Chondrocyte (in vitro differentiated cells): Measurements from ENCODE around the gene WDR45B. TPM values are rescaled to one million over a fixed set of nuclear protein-coding genes. Genes with fewer than 3 reads are reported as not detected.
"Not testable (repeated sequence)": the region's sequence is repeated elsewhere in the genome, so short reads cannot be mapped to it uniquely, and the experiment has no call there.

ENCODE experiments used
- DNase-seq: peaks from one replicate; pipeline ENCODE4 v3.0.0; 2021; ENCODE audit warnings: mixed read lengths, low spot score
- H3K27ac Mint-ChIP-seq: one replicate; pipeline ENCODE4 v1.8.0; 2021; ENCODE audit warnings: mild to moderate bottlenecking, moderate library complexity, mixed read lengths; ENCODE audit not compliant: unreplicated experiment
- H3K27me3 Mint-ChIP-seq: 2 replicates; pipeline ENCODE4 v1.8.0; 2021; ENCODE audit warnings: low read depth, mixed read lengths
- H3K36me3 Mint-ChIP-seq: 2 replicates; pipeline ENCODE4 v1.8.0; 2021; ENCODE audit warnings: low read depth, mixed read lengths
- H3K4me1 Mint-ChIP-seq: 2 replicates; pipeline ENCODE4 v1.8.0; 2021; ENCODE audit warnings: low read depth, mild to moderate bottlenecking, mixed read lengths
- H3K4me3 Mint-ChIP-seq: one replicate; pipeline ENCODE4 v1.8.0; 2021; ENCODE audit warnings: mild to moderate bottlenecking, moderate library complexity, mixed read lengths; ENCODE audit not compliant: unreplicated experiment
- H3K9me3 Mint-ChIP-seq: 2 replicates; pipeline ENCODE4 v1.8.0; 2021; ENCODE audit warnings: low read depth, mixed read lengths
- total RNA-seq: library from RNA; stranded (reverse); gene quantifications from 3 replicates; pipeline ENCODE4 v1.2.1, GENCODE V29; 2021
- TF ChIP-seq, protein P1 (sequence below): fragments of 200-600 bp; sonication (generic); IDR thresholded peaks from 2 replicates; pipeline ENCODE4 v1.5.0; 2021; ENCODE audit warnings: antibody characterized with exemption, mild to moderate bottlenecking, moderate library complexity

The WDR45B gene
- total RNA-seq, 1 donor from 2014 or later: 67.8 TPM

- TF ChIP-seq, protein P1, sequence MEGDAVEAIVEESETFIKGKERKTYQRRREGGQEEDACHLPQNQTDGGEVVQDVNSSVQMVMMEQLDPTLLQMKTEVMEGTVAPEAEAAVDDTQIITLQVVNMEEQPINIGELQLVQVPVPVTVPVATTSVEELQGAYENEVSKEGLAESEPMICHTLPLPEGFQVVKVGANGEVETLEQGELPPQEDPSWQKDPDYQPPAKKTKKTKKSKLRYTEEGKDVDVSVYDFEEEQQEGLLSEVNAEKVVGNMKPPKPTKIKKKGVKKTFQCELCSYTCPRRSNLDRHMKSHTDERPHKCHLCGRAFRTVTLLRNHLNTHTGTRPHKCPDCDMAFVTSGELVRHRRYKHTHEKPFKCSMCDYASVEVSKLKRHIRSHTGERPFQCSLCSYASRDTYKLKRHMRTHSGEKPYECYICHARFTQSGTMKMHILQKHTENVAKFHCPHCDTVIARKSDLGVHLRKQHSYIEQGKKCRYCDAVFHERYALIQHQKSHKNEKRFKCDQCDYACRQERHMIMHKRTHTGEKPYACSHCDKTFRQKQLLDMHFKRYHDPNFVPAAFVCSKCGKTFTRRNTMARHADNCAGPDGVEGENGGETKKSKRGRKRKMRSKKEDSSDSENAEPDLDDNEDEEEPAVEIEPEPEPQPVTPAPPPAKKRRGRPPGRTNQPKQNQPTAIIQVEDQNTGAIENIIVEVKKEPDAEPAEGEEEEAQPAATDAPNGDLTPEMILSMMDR: no peak
- no peaks in the 10 kb centered on the region for H3K27me3 Mint-ChIP-seq
- no peaks in the 10 kb centered on the region for H3K9me3 Mint-ChIP-seq
- H3K4me1 Mint-ChIP-seq: no peaks in the 10 kb centered on the region
- H3K27ac Mint-ChIP-seq: no peak overlapping the region
- DNase-seq: no peak
- peaks cover 7% of the 10 kb centered on the region for H3K36me3 Mint-ChIP-seq
- H3K4me3 Mint-ChIP-seq: no peak overlapping the region
Observed at GRCh38 chr17:82577300-82577699, 70.9 kb downstream of the WDR45B start.

GRCh38 chr17:82575581-82576221 is 72.5 kb downstream of the WDR45B start:
- not testable (repeated sequence) for DNase-seq, H3K4me3 Mint-ChIP-seq, H3K27me3 Mint-ChIP-seq, H3K4me1 Mint-ChIP-seq, H3K9me3 Mint-ChIP-seq, H3K27ac Mint-ChIP-seq
- peaks cover 13% of the 10 kb centered on the region for H3K36me3 Mint-ChIP-seq

DNA sequence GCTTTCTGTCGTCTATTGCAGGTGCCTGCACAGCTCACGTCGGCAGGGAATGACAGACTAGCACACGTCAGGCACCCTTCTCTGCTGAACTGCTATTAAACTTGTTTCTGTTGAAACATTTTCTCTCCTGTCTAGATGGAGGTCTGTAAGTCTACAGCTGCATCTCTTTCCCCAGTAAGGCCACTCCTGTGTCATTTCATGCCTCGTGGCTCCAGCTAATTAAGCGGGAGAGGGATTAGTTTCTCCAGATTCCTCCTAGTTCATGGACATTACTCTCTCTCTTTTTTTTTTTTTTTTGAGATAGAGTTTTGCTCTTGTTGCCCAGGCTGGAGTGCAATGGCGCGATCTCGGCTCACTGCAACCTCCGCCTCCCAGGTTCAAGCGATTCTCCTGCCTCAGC is 74.2 kb downstream of the WDR45B start:
- peaks cover 2% of the 10 kb centered on the region for H3K4me1 Mint-ChIP-seq
- H3K27ac Mint-ChIP-seq: peak overlapping the region; percentile 22
- H3K36me3 Mint-ChIP-seq: peaks cover 17% of the 10 kb centered on the region
- no peak overlapping the region for H3K4me3 Mint-ChIP-seq
- DNase-seq: no peak
- H3K9me3 Mint-ChIP-seq: no peaks in the 10 kb centered on the region
- TF ChIP-seq, protein P1: no peak
- H3K27me3 Mint-ChIP-seq: no peaks in the 10 kb centered on the region

DNA sequence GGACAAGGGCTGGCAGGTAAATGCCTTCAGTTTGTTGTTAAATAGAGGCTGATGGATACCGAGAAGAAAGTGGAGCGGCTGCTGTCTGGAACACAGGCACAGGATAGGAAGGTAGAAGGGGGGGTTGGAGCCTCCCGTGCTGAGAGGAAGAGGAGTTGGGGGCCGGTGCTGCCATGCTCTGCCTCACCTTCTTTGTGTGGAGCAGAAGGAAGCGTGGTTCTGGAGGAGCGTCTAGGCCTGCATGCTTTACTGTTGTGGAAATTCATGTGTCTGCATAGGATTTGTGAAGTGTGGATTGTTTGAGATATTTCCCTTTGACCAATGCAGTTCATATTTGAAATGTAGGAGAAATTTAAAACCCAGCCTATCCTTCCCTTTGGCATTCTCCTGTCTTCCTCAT is 76.4 kb downstream of the WDR45B start:
- DNase-seq: peak; percentile 34
- peaks cover 17% of the 10 kb centered on the region for H3K36me3 Mint-ChIP-seq
- H3K4me1 Mint-ChIP-seq: peaks cover 11% of the 10 kb centered on the region
- TF ChIP-seq, protein P1: no peak
- H3K4me3 Mint-ChIP-seq: no peak overlapping the region
- no peaks in the 10 kb centered on the region for H3K9me3 Mint-ChIP-seq
- H3K27ac Mint-ChIP-seq: peak overlapping the region; percentile 45
- H3K27me3 Mint-ChIP-seq: no peaks in the 10 kb centered on the region

GRCh38 chr17:82570277-82570676 is 78.0 kb downstream of the WDR45B start:
- H3K27me3 Mint-ChIP-seq: no peaks in the 10 kb centered on the region
- no peaks in the 10 kb centered on the region for H3K9me3 Mint-ChIP-seq
- H3K4me1 Mint-ChIP-seq: peaks cover 20% of the 10 kb centered on the region
- TF ChIP-seq, protein P1: no peak
- no peak overlapping the region for H3K27ac Mint-ChIP-seq
- no peak overlapping the region for H3K4me3 Mint-ChIP-seq
- peaks cover 17% of the 10 kb centered on the region for H3K36me3 Mint-ChIP-seq
- DNase-seq: peak; percentile 40

DNA sequence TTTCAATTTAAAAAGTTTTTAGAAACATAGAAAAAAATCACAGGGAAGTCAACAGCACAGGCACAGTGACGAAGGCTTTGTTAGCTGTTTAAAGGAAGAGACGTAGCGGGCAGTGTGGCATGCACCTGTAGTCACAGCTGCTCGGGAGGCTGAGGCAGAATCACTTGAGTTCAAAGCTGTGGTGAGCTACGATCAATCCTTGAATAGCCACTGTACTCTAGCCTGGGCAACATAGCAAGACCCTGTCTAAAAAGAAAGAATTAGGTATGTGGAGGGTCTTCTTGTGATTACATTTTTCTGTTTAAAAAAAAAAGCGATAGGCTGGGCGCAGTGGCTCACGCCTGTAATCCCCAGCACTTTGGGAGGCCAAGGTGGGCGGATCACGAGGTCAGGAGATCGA is 78.6 kb downstream of the WDR45B start:
- Mint-ChIP-seq H3K27me3 (no peaks in the 10 kb centered on the region), H3K36me3 (peaks cover 22% of the 10 kb centered on the region), H3K4me1 (peaks cover 23% of the 10 kb centered on the region), H3K9me3 (no peaks in the 10 kb centered on the region), H3K4me3 (no peak overlapping the region), H3K27ac (no peak overlapping the region)
- DNase-seq: peak; percentile 13
- TF ChIP-seq, protein P1: no peak
